PFSK-1 (cell line): ENCODE measurements around the gene SND1.

ENCODE experiments used
- FOXP2 ChIP-seq: optimal IDR thresholded peaks from 2 replicates; pipeline ENCODE3; 2011; ENCODE audit warnings: borderline replicate concordance, control low read depth, inconsistent platforms; ENCODE audit not compliant: insufficient read depth; ENCODE audit errors: extremely low read length, extremely low read depth
- POLR2AphosphoS5 ChIP-seq: IDR thresholded peaks from 2 replicates; pipeline ENCODE4 v1.6.1; 2012; ENCODE audit warnings: low read depth, mild to moderate bottlenecking, control low read depth, low read length, moderate library complexity
- SIN3A ChIP-seq: IDR thresholded peaks from 2 replicates; pipeline ENCODE4 v1.6.1; 2012; ENCODE audit warnings: mild to moderate bottlenecking, low read length, moderate library complexity, borderline replicate concordance; ENCODE audit not compliant: insufficient read depth
- TAF1 ChIP-seq: IDR thresholded peaks from 2 replicates; pipeline ENCODE4 v1.6.1; 2012; ENCODE audit warnings: low read length, control low read depth, borderline replicate concordance; ENCODE audit not compliant: insufficient read depth
- TF ChIP-seq, protein P1 (sequence below), 2 experiments: IDR thresholded peaks; 2 replicates each; pipeline versions ENCODE4 v1.6.1 to v1.8.0; 2011 to 2012; ENCODE audit warnings: low read depth in 2 of 2, low read length in 2 of 2, control low read depth in 1 of 2, inconsistent platforms in 1 of 2, mild to moderate bottlenecking in 1 of 2, moderate library complexity in 1 of 2; ENCODE audit not compliant: insufficient read depth in 1 of 2

The SND1 gene

DNA sequence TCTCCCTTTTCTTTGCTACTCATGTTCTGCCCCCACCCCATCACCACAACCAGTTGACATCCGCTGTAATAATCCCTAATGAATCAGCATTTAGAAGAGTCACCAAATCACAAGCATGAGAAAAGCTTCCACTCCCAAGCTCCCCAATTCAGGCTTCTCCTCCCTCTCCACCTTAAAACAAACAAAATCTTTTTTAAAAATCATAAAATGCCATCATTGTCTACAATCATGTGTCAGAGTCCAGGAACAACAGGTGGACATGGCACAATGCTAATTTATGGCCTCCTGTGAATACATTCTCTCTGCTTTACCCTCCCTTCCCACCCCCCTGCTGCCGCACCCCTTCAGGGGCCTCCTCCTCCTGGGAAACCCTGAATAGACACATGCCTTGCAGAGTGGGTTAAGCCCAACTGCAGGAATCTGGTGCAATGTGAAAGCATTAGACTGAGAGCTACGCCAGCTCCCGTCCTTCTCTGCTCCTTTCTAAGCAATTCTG lies 375.5 kb downstream of the SND1 start:
- no peak for TF ChIP-seq SIN3A
- TF ChIP-seq, protein P1, sequence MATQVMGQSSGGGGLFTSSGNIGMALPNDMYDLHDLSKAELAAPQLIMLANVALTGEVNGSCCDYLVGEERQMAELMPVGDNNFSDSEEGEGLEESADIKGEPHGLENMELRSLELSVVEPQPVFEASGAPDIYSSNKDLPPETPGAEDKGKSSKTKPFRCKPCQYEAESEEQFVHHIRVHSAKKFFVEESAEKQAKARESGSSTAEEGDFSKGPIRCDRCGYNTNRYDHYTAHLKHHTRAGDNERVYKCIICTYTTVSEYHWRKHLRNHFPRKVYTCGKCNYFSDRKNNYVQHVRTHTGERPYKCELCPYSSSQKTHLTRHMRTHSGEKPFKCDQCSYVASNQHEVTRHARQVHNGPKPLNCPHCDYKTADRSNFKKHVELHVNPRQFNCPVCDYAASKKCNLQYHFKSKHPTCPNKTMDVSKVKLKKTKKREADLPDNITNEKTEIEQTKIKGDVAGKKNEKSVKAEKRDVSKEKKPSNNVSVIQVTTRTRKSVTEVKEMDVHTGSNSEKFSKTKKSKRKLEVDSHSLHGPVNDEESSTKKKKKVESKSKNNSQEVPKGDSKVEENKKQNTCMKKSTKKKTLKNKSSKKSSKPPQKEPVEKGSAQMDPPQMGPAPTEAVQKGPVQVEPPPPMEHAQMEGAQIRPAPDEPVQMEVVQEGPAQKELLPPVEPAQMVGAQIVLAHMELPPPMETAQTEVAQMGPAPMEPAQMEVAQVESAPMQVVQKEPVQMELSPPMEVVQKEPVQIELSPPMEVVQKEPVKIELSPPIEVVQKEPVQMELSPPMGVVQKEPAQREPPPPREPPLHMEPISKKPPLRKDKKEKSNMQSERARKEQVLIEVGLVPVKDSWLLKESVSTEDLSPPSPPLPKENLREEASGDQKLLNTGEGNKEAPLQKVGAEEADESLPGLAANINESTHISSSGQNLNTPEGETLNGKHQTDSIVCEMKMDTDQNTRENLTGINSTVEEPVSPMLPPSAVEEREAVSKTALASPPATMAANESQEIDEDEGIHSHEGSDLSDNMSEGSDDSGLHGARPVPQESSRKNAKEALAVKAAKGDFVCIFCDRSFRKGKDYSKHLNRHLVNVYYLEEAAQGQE (IDR thresholded peaks at IDR 0.05; ENCODE audit: insufficient read depth in 1 of 2, low read depth in 2 of 2, low read length in 2 of 2) = no peak
- TF ChIP-seq TAF1 = no peak
- TF ChIP-seq POLR2AphosphoS5 = no peak
- no peak for TF ChIP-seq FOXP2

DNA sequence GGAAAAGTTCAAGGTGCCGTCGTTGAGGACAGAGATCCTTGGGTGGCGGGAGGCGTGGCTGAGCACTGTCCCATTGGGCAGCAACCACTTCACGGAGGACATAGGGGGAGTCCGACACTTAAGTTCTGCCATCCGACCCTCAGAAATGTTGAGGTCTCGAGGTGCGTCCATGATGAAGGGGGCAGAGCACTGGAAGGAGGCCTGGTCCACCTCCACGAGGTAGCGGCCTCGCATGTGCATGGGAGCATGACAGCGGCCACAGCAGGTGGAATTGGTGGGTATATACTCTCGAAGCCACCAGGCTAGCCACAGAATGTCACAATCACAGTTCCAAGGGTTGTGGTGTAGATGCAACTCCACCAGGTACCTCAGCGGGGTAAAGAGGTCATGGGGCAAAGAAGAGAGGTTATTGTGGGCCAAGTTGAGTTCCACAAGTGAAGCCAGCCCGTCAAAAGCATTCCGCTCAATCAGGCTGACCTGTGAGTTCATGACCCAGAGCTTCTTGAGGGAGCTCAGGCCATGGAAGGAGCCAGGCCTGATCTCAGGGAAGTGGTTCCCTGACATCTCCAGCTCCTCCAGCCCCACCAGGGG lies 377.5 kb downstream of the SND1 start:
- no peak for TF ChIP-seq FOXP2
- no peak for TF ChIP-seq SIN3A
- TF ChIP-seq, protein P1 (IDR thresholded peaks at IDR 0.05; ENCODE audit: insufficient read depth in 1 of 2, low read depth in 2 of 2, low read length in 2 of 2) = no peak
- no peak for TF ChIP-seq TAF1
- no peak for TF ChIP-seq POLR2AphosphoS5

DNA sequence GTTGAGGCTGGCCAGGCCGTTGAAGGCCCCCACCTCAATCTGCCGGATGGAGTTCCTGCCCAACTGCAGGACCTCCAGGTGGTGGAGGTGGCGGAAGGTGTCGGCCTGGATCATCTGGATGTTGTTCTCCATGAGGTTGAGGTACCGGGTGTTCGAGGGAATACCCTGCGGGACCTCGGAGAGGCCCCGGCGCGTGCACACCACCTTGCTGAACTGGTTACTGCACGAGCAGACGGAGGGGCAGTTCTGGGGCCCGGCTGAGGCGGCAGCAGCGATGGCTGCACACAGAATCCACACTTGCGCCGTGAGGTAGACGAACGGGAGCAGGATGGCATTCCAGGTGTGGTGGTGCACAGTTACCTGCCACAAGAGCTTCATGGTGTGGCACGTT lies 378.3 kb downstream of the SND1 start:
- TF ChIP-seq SIN3A = no peak
- no peak for TF ChIP-seq FOXP2
- TF ChIP-seq, protein P1 (IDR thresholded peaks at IDR 0.05; ENCODE audit: insufficient read depth in 1 of 2, low read depth in 2 of 2, low read length in 2 of 2) = no peak
- TF ChIP-seq TAF1 = no peak
- no peak for TF ChIP-seq POLR2AphosphoS5

DNA sequence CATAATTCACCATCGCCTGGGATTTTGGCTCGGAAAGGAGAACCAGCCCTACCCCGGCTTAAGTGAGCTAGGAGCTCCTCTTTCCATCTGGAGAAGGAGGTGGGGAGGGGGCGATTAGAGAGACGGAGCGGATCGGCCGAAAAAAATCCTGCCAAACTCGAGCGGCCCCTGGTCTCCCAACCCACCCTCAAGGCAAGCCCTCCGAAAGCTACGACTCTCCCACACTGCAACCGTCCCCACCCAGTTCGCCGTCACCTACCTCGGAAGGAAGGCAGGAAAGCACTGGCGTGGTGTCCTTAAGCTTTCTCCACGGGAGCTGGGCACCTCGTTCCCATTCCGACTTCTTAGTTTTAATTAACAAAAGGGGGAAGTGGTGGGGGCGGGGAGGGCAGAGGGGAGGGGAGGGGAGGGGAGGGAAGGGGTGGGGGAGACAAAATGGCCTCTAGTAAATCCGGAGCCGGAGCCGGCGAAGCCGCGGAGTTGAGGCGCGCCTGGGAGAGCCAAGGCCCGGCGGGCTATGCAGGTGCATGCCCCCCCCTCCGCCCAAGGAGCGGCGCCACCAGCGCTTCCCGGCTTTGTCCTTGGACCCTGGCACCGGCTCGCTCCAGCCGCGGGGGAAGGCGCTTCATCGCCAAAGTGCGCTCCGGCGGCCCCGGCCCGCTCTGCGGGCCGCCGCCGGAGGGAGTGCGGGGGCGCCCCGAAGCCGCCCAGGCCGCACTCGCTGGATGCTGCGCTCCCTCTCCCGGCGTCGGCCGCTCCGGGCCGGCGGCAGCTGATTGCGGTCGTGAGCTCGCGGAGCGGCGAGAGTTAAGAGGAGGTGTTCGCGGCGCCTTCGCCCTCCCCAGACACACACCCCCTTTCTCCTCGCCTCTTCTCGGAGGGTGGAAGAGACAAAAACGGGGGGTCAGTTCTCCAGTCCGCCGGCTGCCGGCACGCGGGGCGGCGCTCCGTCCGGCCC lies 378.9 kb downstream of the SND1 start, which contains the start of gene LRRC4:
TSS of gene LRRC4 (minus strand) at position 784 of the 958 bp plus-strand sequence. CDS start 797 bp downstream, outside the sequence.
- TF ChIP-seq SIN3A = no peak
- no peak for TF ChIP-seq POLR2AphosphoS5
- no peak for TF ChIP-seq TAF1
- TF ChIP-seq, protein P1 (IDR thresholded peaks at IDR 0.05; ENCODE audit: insufficient read depth in 1 of 2, low read depth in 2 of 2, low read length in 2 of 2) = no peak
- no peak for TF ChIP-seq FOXP2
